NCI-H2029 (cell line): ENCODE data around the gene ARID5B.

Experiments used
- DNase-seq: peaks from one replicate; lab custom pipeline; 2025; lab: John Stamatoyannopoulos, UW

Gene ARID5B

GRCh38 chr10:62033125-62033524, 131.6 kb downstream of the ARID5B start:
- no peak for DNase-seq

GRCh38 chr10:62034096-62034640, 132.7 kb downstream of the ARID5B start:
- DNase-seq, result no peak

- DNase-seq, result no peak
Measured at GRCh38 chr10:62036186-62037081, 134.9 kb downstream of the ARID5B start.

- DNase-seq, result no peak
Measured at GRCh38 chr10:62037166-62037831, 135.8 kb downstream of the ARID5B start.

GRCh38 chr10:62037890-62038608, 136.6 kb downstream of the ARID5B start:
- DNase-seq, result no peak

GRCh38 chr10:62038609-62039190, 137.2 kb downstream of the ARID5B start:
- peak; percentile 21 for DNase-seq

GRCh38 chr10:62039954-62040353, 138.5 kb downstream of the ARID5B start:
- no peak for DNase-seq

- DNase-seq, result no peak
Measured at GRCh38 chr10:62040881-62041280, 139.4 kb downstream of the ARID5B start.

GRCh38 chr10:62043421-62044021, 142.0 kb downstream of the ARID5B start:
- no peak for DNase-seq

GRCh38 chr10:62044566-62044965, 143.1 kb downstream of the ARID5B start:
- no peak for DNase-seq

GRCh38 chr10:62045765-62046521, 144.4 kb downstream of the ARID5B start:
- DNase-seq, result no peak

- no peak for DNase-seq
Measured at GRCh38 chr10:62046522-62047227, 145.2 kb downstream of the ARID5B start.

GRCh38 chr10:62047228-62047892, 145.9 kb downstream of the ARID5B start:
- DNase-seq, result no peak

- DNase-seq, result no peak
Measured at GRCh38 chr10:62047960-62048383, 146.5 kb downstream of the ARID5B start.

GRCh38 chr10:62048470-62048869, 147.0 kb downstream of the ARID5B start:
- no peak for DNase-seq

- no peak for DNase-seq
Measured at GRCh38 chr10:62048919-62049623, 147.6 kb downstream of the ARID5B start.

GRCh38 chr10:62049624-62050345, 148.3 kb downstream of the ARID5B start:
- no peak for DNase-seq

- DNase-seq, result no peak
Measured at GRCh38 chr10:62050346-62050892, 148.9 kb downstream of the ARID5B start.
